GM23338 (cell line): ENCODE results near the gene MMP27. TPM values are rescaled to one million over a fixed set of nuclear protein-coding genes. Genes with fewer than 3 reads are reported as not detected.

Experiments used
- ATAC-seq: fragments of 200-7000 bp; cut with Tn5 transposase; 3 replicates; pipeline ENCODE4 v1.9.1; 2020
- DNase-seq: peaks from one replicate; pipeline ENCODE4 v3.0.0-alpha.2; 2015; ENCODE audit warnings: low spot score
- H2AFZ ChIP-seq: fragments of 200-600 bp; sonication (generic); 2 replicates; pipeline ENCODE4 v1.8.0; 2016; ENCODE audit warnings: antibody characterized with exemption, mild to moderate bottlenecking, moderate library complexity
- H3F3A ChIP-seq: fragments of 200-600 bp; sonication (generic); replicated peaks from 2 replicates; pipeline ENCODE4 v1.8.0; 2017; ENCODE audit warnings: antibody characterized with exemption, mixed run types, low read depth
- H3K27ac ChIP-seq: fragments of 200-600 bp; sonication (generic); 2 replicates; pipeline ENCODE4 v1.6.1; 2016; ENCODE audit warnings: low read depth
- H3K27me3 ChIP-seq: fragments of 200-600 bp; sonication (generic); 2 replicates; pipeline ENCODE4 v1.8.0; 2016; ENCODE audit warnings: mild to moderate bottlenecking, mixed run types, moderate library complexity; ENCODE audit not compliant: insufficient read depth
- H3K36me3 ChIP-seq: fragments of 200-600 bp; sonication (generic); 2 replicates; pipeline ENCODE4 v1.8.0; 2016; ENCODE audit warnings: mild to moderate bottlenecking; ENCODE audit not compliant: insufficient read depth
- H3K4me1 ChIP-seq: fragments of 200-600 bp; sonication (generic); 2 replicates; pipeline ENCODE4 v1.8.0; 2016; ENCODE audit warnings: mild to moderate bottlenecking, moderate library complexity; ENCODE audit not compliant: insufficient read depth
- H3K4me2 ChIP-seq: fragments of 200-600 bp; sonication (generic); 2 replicates; pipeline ENCODE4 v1.7.1; 2017; ENCODE audit warnings: mixed run types
- H3K4me3 ChIP-seq: fragments of 200-600 bp; sonication (generic); 2 replicates; pipeline ENCODE4 v1.6.1; 2016; ENCODE audit warnings: mixed run types
- H3K79me2 ChIP-seq: fragments of 200-600 bp; sonication (generic); replicated peaks from 2 replicates; pipeline ENCODE4 v1.8.0; 2017; ENCODE audit warnings: mild to moderate bottlenecking; ENCODE audit not compliant: insufficient read depth
- H3K9me2 ChIP-seq: fragments of 200-600 bp; sonication (generic); 2 replicates; pipeline ENCODE4 v1.8.0; 2017; ENCODE audit not compliant: insufficient read depth
- H4K20me1 ChIP-seq: fragments of 200-600 bp; sonication (generic); replicated peaks from 2 replicates; pipeline ENCODE4 v1.8.0; 2017; ENCODE audit warnings: mild to moderate bottlenecking; ENCODE audit not compliant: insufficient read depth
- H3K27ac Mint-ChIP-seq: 2 replicates; pipeline ENCODE4 v1.8.0; 2020; ENCODE audit warnings: inconsistent platforms, mild to moderate bottlenecking, moderate library complexity, mixed read lengths
- H3K27me3 Mint-ChIP-seq: 3 replicates; pipeline ENCODE4 v1.8.0; 2022; ENCODE audit warnings: low read depth, mild to moderate bottlenecking, moderate library complexity, mixed read lengths, inconsistent platforms; ENCODE audit not compliant: insufficient read depth, poor library complexity
- H3K36me3 Mint-ChIP-seq: 3 replicates; pipeline ENCODE4 v1.8.0; 2021; ENCODE audit warnings: low read depth, mild to moderate bottlenecking, inconsistent platforms, moderate library complexity, mixed read lengths
- H3K4me1 Mint-ChIP-seq: 3 replicates; pipeline ENCODE4 v1.8.0; 2020; ENCODE audit warnings: mild to moderate bottlenecking, inconsistent platforms, mixed read lengths
- H3K4me3 Mint-ChIP-seq: 3 replicates; pipeline ENCODE4 v1.8.0; 2021; ENCODE audit warnings: moderate library complexity, mild to moderate bottlenecking, inconsistent platforms, mixed read lengths
- H3K9me3 Mint-ChIP-seq: 3 replicates; pipeline ENCODE4 v1.8.0; 2020; ENCODE audit warnings: moderate library complexity, mild to moderate bottlenecking, inconsistent platforms, mixed read lengths
- CREB1 ChIP-seq: fragments of 250-450 bp; sonication (Bioruptor Pico); IDR thresholded peaks from 2 replicates; pipeline ENCODE4 v1.5.0; 2020; ENCODE audit warnings: low read depth, mild to moderate bottlenecking, moderate library complexity
- CTCF ChIP-seq, 2 experiments: fragments of 200-600 bp in 1 of 2; sonication (generic) in 1 of 2; conservative IDR thresholded peaks; 2 replicates each; pipeline versions ENCODE4 v1.5.1 to v1.6.1; 2016 to 2017; ENCODE audit warnings: antibody characterized with exemption in 2 of 2, low read depth in 2 of 2, mild to moderate bottlenecking in 2 of 2, moderate library complexity in 1 of 2
- ETS1 ChIP-seq: IDR thresholded peaks from 2 replicates; pipeline ENCODE4 v1.6.1; 2016; ENCODE audit warnings: antibody characterized with exemption
- EZH2 ChIP-seq: fragments of 200-600 bp; sonication (generic); IDR thresholded peaks from one replicate; pipeline ENCODE4 v1.8.0; 2017; ENCODE audit warnings: antibody characterized with exemption, mild to moderate bottlenecking, low read depth; ENCODE audit not compliant: unreplicated experiment
- JUNB ChIP-seq: IDR thresholded peaks from one replicate; pipeline ENCODE4 v1.6.1; 2016; ENCODE audit warnings: antibody characterized with exemption; ENCODE audit not compliant: unreplicated experiment
- NANOG ChIP-seq: IDR thresholded peaks from 2 replicates; pipeline ENCODE4 v1.6.1; 2016; ENCODE audit warnings: antibody characterized with exemption, borderline replicate concordance
- POLR2AphosphoS5 ChIP-seq: IDR thresholded peaks from 2 replicates; pipeline ENCODE4 v1.6.1; 2016; ENCODE audit warnings: antibody characterized with exemption, low read depth
- STAT1 ChIP-seq: IDR thresholded peaks from one replicate; pipeline ENCODE4 v1.6.1; 2016; ENCODE audit warnings: antibody characterized with exemption; ENCODE audit not compliant: unreplicated experiment
- polyA plus RNA-seq: library from polyadenylated mRNA; unstranded; fragments of >200 nt; fragmentation: Nextera tagmentation; extraction: Ambion mirVana; gene quantifications from 2 replicates; pipeline ENCODE4 v1.2.1, GENCODE V29; 2016
- total RNA-seq: library from RNA; depleted of rRNA; stranded (reverse); fragments of >200 nt; shearing (Covaris generic); gene quantifications from 2 replicates; pipeline ENCODE4 v1.2.3, GENCODE V29; 2014
- TF ChIP-seq, protein P1 (sequence below): IDR thresholded peaks from one replicate; pipeline ENCODE4 v1.6.1; 2018; ENCODE audit warnings: antibody characterized with exemption; ENCODE audit not compliant: unreplicated experiment
- TF ChIP-seq, protein P2 (sequence below): fragments of 250-450 bp; sonication (Bioruptor Pico); IDR thresholded peaks from 2 replicates; pipeline ENCODE4 v1.5.0; 2020; ENCODE audit warnings: mild to moderate bottlenecking, moderate library complexity

MMP27 gene
- total and polyA plus RNA-seq, 2 experiments from 2014 or later: not detected

- Histone ChIP-seq H3K27me3 (no peaks in the 10 kb centered on the region), H3K9me2 (no peaks in the 10 kb centered on the region), H3K36me3 (no peaks in the 10 kb centered on the region), H3F3A (no peaks in the 10 kb centered on the region), H3K4me3 (no peak overlapping the region), H4K20me1 (no peaks in the 10 kb centered on the region), H3K4me1 (peaks cover 16% of the 10 kb centered on the region), H2AFZ (no peak overlapping the region), H3K4me2 (no peak overlapping the region), H3K79me2 (no peaks in the 10 kb centered on the region), H3K27ac (no peak overlapping the region)
- H3K4me3 Mint-ChIP-seq: no peak overlapping the region
- no peaks in the 10 kb centered on the region; the same call in 2 of the 3 replicates for H3K9me3 Mint-ChIP-seq
- no peak for ATAC-seq
- H3K4me1 Mint-ChIP-seq: peaks cover 30% of the 10 kb centered on the region
- H3K36me3 Mint-ChIP-seq: no peaks in the 10 kb centered on the region
- no peak overlapping the region for H3K27ac Mint-ChIP-seq
- H3K27me3 Mint-ChIP-seq: peaks cover 1% of the 10 kb centered on the region
- no peak for DNase-seq
- TF ChIP-seq POLR2AphosphoS5: no peak
- TF ChIP-seq ETS1: no peak
- TF ChIP-seq, protein P1, sequence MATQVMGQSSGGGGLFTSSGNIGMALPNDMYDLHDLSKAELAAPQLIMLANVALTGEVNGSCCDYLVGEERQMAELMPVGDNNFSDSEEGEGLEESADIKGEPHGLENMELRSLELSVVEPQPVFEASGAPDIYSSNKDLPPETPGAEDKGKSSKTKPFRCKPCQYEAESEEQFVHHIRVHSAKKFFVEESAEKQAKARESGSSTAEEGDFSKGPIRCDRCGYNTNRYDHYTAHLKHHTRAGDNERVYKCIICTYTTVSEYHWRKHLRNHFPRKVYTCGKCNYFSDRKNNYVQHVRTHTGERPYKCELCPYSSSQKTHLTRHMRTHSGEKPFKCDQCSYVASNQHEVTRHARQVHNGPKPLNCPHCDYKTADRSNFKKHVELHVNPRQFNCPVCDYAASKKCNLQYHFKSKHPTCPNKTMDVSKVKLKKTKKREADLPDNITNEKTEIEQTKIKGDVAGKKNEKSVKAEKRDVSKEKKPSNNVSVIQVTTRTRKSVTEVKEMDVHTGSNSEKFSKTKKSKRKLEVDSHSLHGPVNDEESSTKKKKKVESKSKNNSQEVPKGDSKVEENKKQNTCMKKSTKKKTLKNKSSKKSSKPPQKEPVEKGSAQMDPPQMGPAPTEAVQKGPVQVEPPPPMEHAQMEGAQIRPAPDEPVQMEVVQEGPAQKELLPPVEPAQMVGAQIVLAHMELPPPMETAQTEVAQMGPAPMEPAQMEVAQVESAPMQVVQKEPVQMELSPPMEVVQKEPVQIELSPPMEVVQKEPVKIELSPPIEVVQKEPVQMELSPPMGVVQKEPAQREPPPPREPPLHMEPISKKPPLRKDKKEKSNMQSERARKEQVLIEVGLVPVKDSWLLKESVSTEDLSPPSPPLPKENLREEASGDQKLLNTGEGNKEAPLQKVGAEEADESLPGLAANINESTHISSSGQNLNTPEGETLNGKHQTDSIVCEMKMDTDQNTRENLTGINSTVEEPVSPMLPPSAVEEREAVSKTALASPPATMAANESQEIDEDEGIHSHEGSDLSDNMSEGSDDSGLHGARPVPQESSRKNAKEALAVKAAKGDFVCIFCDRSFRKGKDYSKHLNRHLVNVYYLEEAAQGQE: no peak
- no peak for TF ChIP-seq NANOG
- TF ChIP-seq CREB1 (CRISPR knock-in tag): no peak
These were observed 29.5 kb downstream of the MMP27 start for GRCh38 chr11:102676084-102676483.

DNA sequence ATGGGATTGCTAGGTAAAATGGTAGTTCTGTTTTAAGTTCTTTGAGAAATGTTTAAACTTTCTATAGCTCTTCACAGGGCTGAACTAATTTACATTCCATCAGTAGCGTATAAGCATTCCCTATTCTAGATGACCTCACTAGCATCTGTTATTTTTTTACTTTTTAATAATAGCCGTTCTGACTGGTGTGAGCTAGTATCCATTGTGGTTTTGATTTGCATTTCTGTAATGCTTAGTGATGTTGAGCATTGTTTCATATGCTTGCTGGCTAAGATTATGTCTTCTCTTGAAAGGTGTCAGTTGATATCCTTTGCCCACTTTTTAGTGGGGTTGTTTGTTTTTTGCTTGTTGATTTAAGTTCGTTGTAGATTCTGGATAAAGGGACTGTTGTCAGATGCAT lies 35.9 kb downstream of the MMP27 start:
- Mint-ChIP-seq H3K27me3 (peaks cover 2% of the 10 kb centered on the region), H3K27ac (no peak overlapping the region), H3K36me3 (no peaks in the 10 kb centered on the region), H3K4me1 (peaks cover 3% of the 10 kb centered on the region; the same call in 1 of the 3 replicates), H3K9me3 (no peaks in the 10 kb centered on the region; the same call in 2 of the 3 replicates), H3K4me3 (no peak overlapping the region)
- ATAC-seq (no peak), DNase-seq (no peak)
- no peaks in the 10 kb centered on the region for H4K20me1 ChIP-seq
- no peak overlapping the region for H3K27ac ChIP-seq
- H2AFZ ChIP-seq: no peak overlapping the region
- no peaks in the 10 kb centered on the region for H3K79me2 ChIP-seq
- H3K4me2 ChIP-seq: no peak overlapping the region
- H3K4me3 ChIP-seq: no peak overlapping the region
- no peaks in the 10 kb centered on the region for H3K27me3 ChIP-seq
- no peaks in the 10 kb centered on the region for H3K36me3 ChIP-seq
- no peaks in the 10 kb centered on the region for H3F3A ChIP-seq
- no peaks in the 10 kb centered on the region for H3K9me2 ChIP-seq
- H3K4me1 ChIP-seq: no peaks in the 10 kb centered on the region
- no peak for TF ChIP-seq JUNB
- no peak for TF ChIP-seq STAT1
- TF ChIP-seq NANOG: no peak
- TF ChIP-seq CTCF (conservative IDR thresholded peaks at IDR 0.05; ENCODE audit: low read depth in 2 of 2): no peak
- TF ChIP-seq EZH2: no peak
- TF ChIP-seq, protein P2, sequence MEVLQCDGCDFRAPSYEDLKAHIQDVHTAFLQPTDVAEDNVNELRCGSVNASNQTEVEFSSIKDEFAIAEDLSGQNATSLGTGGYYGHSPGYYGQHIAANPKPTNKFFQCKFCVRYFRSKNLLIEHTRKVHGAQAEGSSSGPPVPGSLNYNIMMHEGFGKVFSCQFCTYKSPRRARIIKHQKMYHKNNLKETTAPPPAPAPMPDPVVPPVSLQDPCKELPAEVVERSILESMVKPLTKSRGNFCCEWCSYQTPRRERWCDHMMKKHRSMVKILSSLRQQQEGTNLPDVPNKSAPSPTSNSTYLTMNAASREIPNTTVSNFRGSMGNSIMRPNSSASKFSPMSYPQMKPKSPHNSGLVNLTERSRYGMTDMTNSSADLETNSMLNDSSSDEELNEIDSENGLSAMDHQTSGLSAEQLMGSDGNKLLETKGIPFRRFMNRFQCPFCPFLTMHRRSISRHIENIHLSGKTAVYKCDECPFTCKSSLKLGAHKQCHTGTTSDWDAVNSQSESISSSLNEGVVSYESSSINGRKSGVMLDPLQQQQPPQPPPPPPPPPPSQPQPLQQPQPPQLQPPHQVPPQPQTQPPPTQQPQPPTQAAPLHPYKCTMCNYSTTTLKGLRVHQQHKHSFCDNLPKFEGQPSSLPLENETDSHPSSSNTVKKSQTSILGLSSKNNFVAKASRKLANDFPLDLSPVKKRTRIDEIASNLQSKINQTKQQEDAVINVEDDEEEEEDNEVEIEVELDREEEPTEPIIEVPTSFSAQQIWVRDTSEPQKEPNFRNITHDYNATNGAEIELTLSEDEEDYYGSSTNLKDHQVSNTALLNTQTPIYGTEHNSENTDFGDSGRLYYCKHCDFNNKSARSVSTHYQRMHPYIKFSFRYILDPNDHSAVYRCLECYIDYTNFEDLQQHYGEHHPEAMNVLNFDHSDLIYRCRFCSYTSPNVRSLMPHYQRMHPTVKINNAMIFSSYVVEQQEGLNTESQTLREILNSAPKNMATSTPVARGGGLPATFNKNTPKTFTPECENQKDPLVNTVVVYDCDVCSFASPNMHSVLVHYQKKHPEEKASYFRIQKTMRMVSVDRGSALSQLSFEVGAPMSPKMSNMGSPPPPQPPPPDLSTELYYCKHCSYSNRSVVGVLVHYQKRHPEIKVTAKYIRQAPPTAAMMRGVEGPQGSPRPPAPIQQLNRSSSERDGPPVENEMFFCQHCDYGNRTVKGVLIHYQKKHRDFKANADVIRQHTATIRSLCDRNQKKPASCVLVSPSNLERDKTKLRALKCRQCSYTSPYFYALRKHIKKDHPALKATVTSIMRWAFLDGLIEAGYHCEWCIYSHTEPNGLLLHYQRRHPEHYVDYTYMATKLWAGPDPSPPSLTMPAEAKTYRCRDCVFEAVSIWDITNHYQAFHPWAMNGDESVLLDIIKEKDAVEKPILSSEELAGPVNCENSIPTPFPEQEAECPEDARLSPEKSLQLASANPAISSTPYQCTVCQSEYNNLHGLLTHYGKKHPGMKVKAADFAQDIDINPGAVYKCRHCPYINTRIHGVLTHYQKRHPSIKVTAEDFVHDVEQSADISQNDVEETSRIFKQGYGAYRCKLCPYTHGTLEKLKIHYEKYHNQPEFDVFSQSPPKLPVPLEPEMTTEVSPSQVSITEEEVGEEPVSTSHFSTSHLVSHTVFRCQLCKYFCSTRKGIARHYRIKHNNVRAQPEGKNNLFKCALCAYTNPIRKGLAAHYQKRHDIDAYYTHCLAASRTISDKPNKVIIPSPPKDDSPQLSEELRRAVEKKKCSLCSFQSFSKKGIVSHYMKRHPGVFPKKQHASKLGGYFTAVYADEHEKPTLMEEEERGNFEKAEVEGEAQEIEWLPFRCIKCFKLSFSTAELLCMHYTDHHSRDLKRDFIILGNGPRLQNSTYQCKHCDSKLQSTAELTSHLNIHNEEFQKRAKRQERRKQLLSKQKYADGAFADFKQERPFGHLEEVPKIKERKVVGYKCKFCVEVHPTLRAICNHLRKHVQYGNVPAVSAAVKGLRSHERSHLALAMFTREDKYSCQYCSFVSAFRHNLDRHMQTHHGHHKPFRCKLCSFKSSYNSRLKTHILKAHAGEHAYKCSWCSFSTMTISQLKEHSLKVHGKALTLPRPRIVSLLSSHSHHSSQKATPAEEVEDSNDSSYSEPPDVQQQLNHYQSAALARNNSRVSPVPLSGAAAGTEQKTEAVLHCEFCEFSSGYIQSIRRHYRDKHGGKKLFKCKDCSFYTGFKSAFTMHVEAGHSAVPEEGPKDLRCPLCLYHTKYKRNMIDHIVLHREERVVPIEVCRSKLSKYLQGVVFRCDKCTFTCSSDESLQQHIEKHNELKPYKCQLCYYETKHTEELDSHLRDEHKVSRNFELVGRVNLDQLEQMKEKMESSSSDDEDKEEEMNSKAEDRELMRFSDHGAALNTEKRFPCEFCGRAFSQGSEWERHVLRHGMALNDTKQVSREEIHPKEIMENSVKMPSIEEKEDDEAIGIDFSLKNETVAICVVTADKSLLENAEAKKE (CRISPR knock-in tag): no peak
